B cell (primary cell): Measurements from ENCODE around the gene AXDND1. TPM values are rescaled to one million over a fixed set of nuclear protein-coding genes. Genes with fewer than 3 reads are reported as not detected.

Experiments used
- ATAC-seq: fragments of 200-7000 bp; cut with Tn5 transposase; one replicate; pipeline ENCODE4 v1.10.0; 2021; ENCODE audit warnings: low read depth, mild to moderate bottlenecking, moderate number of reproducible peaks, moderate library complexity
- CTCF ChIA-PET: fragments of 350-600 bp; sonication (Branson Sonifier 250); formaldehyde crosslinking; loops from one replicate; lab custom pipeline; 2021; ENCODE audit warnings: antibody characterized with exemption, inconsistent platforms; lab: Charles Lee
- POLR2A ChIA-PET: fragments of 350-600 bp; sonication (Branson Sonifier 250); formaldehyde crosslinking; loops from one replicate; lab custom pipeline; 2021; ENCODE audit warnings: antibody characterized with exemption; lab: Charles Lee
- DNase-seq: peaks from one replicate; pipeline ENCODE4 v3.0.0; 2013
- H2AFZ ChIP-seq: 2 replicates; pipeline ENCODE4 v1.6.1; 2012; ENCODE audit warnings: mild to moderate bottlenecking, low read depth, low read length; ENCODE audit not compliant: insufficient read depth, poor library complexity, severe bottlenecking
- H3K27ac ChIP-seq, 2 donors: 1 replicate in 1 of 2; 2 replicates in 1 of 2; pipeline ENCODE4 v1.5.1; 2012 to 2013; ENCODE audit warnings: low read length in 2 of 2, mild to moderate bottlenecking in 2 of 2, moderate library complexity in 1 of 2
- H3K27me3 ChIP-seq, 4 experiments: fragments of 200-600 bp in 1 of 4; sonication (generic) in 1 of 4; replicated peaks in 1 of 4; 1 replicate in 2 of 4; 2 replicates in 2 of 4; pipeline versions ENCODE4 v1.6.1 to v1.7.0; 2013 to 2016; ENCODE audit warnings: low read length in 3 of 4, mild to moderate bottlenecking in 2 of 4, mixed read lengths in 1 of 4, moderate library complexity in 1 of 4; ENCODE audit not compliant: insufficient read depth in 4 of 4, control insufficient read depth in 3 of 4; ENCODE audit errors: control extremely low read depth in 1 of 4
- H3K36me3 ChIP-seq, 2 experiments: replicated peaks in 1 of 2; 1 replicate in 1 of 2; 2 replicates in 1 of 2; pipeline versions ENCODE4 v1.6.1 to v1.7.1; 2013; ENCODE audit warnings: low read length in 1 of 2; ENCODE audit not compliant: insufficient read depth in 2 of 2, control insufficient read depth in 1 of 2; ENCODE audit errors: control extremely low read depth in 1 of 2, extremely low read depth in 1 of 2
- H3K4me1 ChIP-seq, 2 donors: fragments of 200-600 bp in 1 of 2; sonication (generic) in 1 of 2; 1 replicate in 1 of 2; 2 replicates in 1 of 2; pipeline versions ENCODE4 v1.5.1 to v1.6.1; 2013 to 2017; ENCODE audit warnings: low read length in 2 of 2; ENCODE audit not compliant: control insufficient read depth in 2 of 2, insufficient read depth in 2 of 2
- H3K4me2 ChIP-seq: replicated peaks from 2 replicates; pipeline ENCODE3; 2012; ENCODE audit warnings: mild to moderate bottlenecking, low read depth, low read length; ENCODE audit not compliant: poor library complexity, severe bottlenecking
- H3K4me3 ChIP-seq, 5 experiments: fragments of 200-600 bp in 1 of 5; sonication (generic) in 1 of 5; 1 replicate in 3 of 5; 2 replicates in 2 of 5; pipeline versions ENCODE4 v1.5.1 to v1.7.0; 2011 to 2016; ENCODE audit warnings: low read length in 4 of 5, mild to moderate bottlenecking in 4 of 5, low read depth in 2 of 5, control low read depth in 1 of 5, moderate library complexity in 1 of 5; ENCODE audit not compliant: insufficient read depth in 1 of 5; ENCODE audit errors: control extremely low read depth in 1 of 5, extremely low read depth in 1 of 5
- H3K79me2 ChIP-seq: fragments of 200-600 bp; sonication (generic); one replicate; pipeline ENCODE4 v1.6.0; 2016; ENCODE audit warnings: low read length; ENCODE audit not compliant: control insufficient read depth, insufficient read depth
- H3K9ac ChIP-seq: fragments of 200-600 bp; sonication (generic); 2 replicates; pipeline ENCODE4 v1.6.1; 2017; ENCODE audit warnings: mild to moderate bottlenecking, low read length, moderate library complexity
- H3K9me3 ChIP-seq, 3 donors: one replicate each; pipeline versions ENCODE4 v1.6.1 to v1.7.1; 2013; ENCODE audit warnings: low read length in 2 of 3; ENCODE audit not compliant: control insufficient read depth in 2 of 3, insufficient read depth in 1 of 3; ENCODE audit errors: control extremely low read depth in 1 of 3
- H4K20me1 ChIP-seq: 2 replicates; pipeline ENCODE4 v1.6.0; 2012; ENCODE audit warnings: mild to moderate bottlenecking, low read length; ENCODE audit not compliant: insufficient read depth, control insufficient read depth, poor library complexity, severe bottlenecking
- H3K27ac Mint-ChIP-seq: one replicate; pipeline ENCODE4 v1.8.0; 2021; ENCODE audit warnings: mixed read lengths
- H3K27me3 Mint-ChIP-seq: one replicate; pipeline ENCODE4 v1.8.0; 2021; ENCODE audit warnings: mixed read lengths
- H3K4me1 Mint-ChIP-seq: one replicate; pipeline ENCODE4 v1.8.0; 2021; ENCODE audit warnings: mixed read lengths
- H3K4me3 Mint-ChIP-seq: one replicate; pipeline ENCODE4 v1.8.0; 2021; ENCODE audit warnings: mixed read lengths
- H3K9me3 Mint-ChIP-seq: one replicate; pipeline ENCODE4 v1.8.0; 2022; ENCODE audit warnings: mixed read lengths; ENCODE audit not compliant: insufficient read depth
- EZH2 ChIP-seq: IDR thresholded peaks from 2 replicates; pipeline ENCODE4 v1.6.1; 2012; ENCODE audit warnings: borderline replicate concordance, low read depth, mild to moderate bottlenecking, moderate library complexity, low read length; ENCODE audit not compliant: insufficient read depth, poor library complexity, severe bottlenecking
- WGBS: methylation state at CpG from one replicate; pipeline ENCODE4 v1.1.5; 2013; ENCODE audit warnings: missing lambda C conversion rate; ENCODE audit not compliant: insufficient coverage; 5-methylcytosine and 5-hydroxymethylcytosine counted together
- intact Hi-C: fragments of 100-400 bp; cut with micrococcal nuclease; formaldehyde crosslinking; loops from one replicate; pipeline ENCODE4 v1.10.0; 2022
- polyA plus RNA-seq: library from polyadenylated mRNA; depleted of rRNA; stranded (reverse); fragments of >200 nt; gene quantifications from 2 replicates; pipeline ENCODE4 v1.2.3, GENCODE V29; 2012
- total RNA-seq, 2 donors: library from RNA; stranded (reverse); fragments of 120-200 nt in 1 of 2; gene quantifications; 1 replicate in 1 of 2; 2 replicates in 1 of 2; pipeline versions ENCODE4 v1.2.3 to v1.2.4, GENCODE V29; 2013 to 2022
- TF ChIP-seq, protein P1 (sequence below): fragments of 200-600 bp; IDR thresholded peaks from one replicate; pipeline ENCODE4 v1.8.0; 2022; ENCODE audit warnings: antibody characterized with exemption, mild to moderate bottlenecking

AXDND1 gene
- total and polyA plus RNA-seq, 2 donors (not counting 1 experiment from before 2014, with no cell fraction given): 0.40 to 1.1 TPM

DNA sequence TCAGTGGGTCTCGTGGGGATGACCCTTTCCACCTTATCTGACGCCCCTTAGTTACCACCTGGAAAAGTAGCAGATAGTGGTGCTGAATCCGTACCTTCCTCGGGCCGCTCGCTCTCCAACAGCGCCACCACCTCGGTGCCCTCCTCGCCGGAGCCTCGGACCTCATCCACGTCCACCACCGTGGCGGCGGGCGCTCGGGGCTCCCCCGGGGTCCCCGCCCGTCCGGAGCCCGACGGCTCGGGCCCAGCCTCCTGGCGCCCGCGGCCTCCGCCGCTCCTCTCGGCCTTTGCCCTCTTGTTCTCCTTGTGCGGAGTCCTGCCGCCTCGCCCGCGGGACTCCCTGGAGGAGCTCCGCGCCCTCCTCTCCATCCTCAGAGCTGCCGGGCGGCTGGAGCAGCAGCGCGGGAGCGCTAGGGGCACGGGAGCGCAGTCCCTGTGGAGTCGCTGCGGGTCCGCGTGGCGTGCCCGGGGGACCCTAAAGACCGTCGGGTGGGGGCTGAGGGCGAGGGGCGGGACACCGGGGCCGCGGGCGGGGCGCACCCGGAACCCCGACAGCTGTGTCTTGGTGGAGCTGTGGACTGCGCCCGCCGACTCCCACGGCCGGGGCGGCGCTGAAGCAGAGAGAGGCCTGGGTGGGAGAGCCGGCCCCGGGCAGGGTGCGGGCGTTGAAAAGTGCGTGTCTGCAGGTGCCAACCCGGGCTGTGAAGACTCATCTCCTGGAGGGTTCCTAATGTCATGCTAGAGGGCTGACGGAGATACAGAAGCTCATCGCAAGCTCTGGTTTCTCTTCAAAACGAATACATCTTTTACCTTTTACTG lies 209.9 kb downstream of the AXDND1 start, which contains the start of gene NPHS2:
NPHS2 (minus strand) TSS at position 452 of the 818 bp plus-strand sequence; CDS start at position 368, 84 bp downstream.
- Mint-ChIP-seq H3K27ac (no peak within 1 kb of the TSS), H3K4me1 (peaks cover 5% of the 10 kb centered on the region), H3K4me3 (peak within 1 kb of the TSS; percentile 53), H3K27me3 (peaks cover 66% of the 10 kb centered on the region), H3K9me3 (no peaks in the 10 kb centered on the region)
- Histone ChIP-seq H3K4me2 (peak within 1 kb of the TSS; percentile 35), H3K4me1 (peaks cover 0 to 4% of the 10 kb centered on the region in 2 donors), H3K27me3 (peaks cover 0 to 30% (median 17%) of the 10 kb centered on the region in 4 experiments), H3K9me3 (peaks cover 0 to 5% (median 0%) of the 10 kb centered on the region in 3 donors), H3K27ac (no peak within 1 kb of the TSS), H3K36me3 (no peaks in the 10 kb centered on the region), H3K79me2 (no peaks in the 10 kb centered on the region), H4K20me1 (no peaks in the 10 kb centered on the region), H3K4me3 (peak within 1 kb of the TSS in 2 of 5 experiments; percentile 26 to 29), H3K9ac (peak within 1 kb of the TSS; percentile 30), H2AFZ (peak within 1 kb of the TSS; percentile 21)
- intact Hi-C loops: no loop called here
- ChIA-PET POLR2A (no interaction called here), CTCF (no interaction called here)
- 10% methylated on average over 73 of the region's 77 CpGs for WGBS
- TF ChIP-seq, protein P1, sequence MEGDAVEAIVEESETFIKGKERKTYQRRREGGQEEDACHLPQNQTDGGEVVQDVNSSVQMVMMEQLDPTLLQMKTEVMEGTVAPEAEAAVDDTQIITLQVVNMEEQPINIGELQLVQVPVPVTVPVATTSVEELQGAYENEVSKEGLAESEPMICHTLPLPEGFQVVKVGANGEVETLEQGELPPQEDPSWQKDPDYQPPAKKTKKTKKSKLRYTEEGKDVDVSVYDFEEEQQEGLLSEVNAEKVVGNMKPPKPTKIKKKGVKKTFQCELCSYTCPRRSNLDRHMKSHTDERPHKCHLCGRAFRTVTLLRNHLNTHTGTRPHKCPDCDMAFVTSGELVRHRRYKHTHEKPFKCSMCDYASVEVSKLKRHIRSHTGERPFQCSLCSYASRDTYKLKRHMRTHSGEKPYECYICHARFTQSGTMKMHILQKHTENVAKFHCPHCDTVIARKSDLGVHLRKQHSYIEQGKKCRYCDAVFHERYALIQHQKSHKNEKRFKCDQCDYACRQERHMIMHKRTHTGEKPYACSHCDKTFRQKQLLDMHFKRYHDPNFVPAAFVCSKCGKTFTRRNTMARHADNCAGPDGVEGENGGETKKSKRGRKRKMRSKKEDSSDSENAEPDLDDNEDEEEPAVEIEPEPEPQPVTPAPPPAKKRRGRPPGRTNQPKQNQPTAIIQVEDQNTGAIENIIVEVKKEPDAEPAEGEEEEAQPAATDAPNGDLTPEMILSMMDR: no peak
- TF ChIP-seq EZH2: no peak
- DNase-seq: no peak
- ATAC-seq: no peak

- H3K4me3 Mint-ChIP-seq: peak overlapping the region; percentile 53
- H3K27me3 Mint-ChIP-seq: peaks cover 66% of the 10 kb centered on the region
Observed at GRCh38 chr1:179576509-179576908, 210.7 kb downstream of the AXDND1 start.

More at GRCh38 chr1:179576509-179576908, 210.7 kb downstream of the AXDND1 start:
- Histone ChIP-seq H3K9me3 (peaks cover 0 to 5% (median 0%) of the 10 kb centered on the region in 3 donors), H3K4me2 (peak overlapping the region; percentile 23), H4K20me1 (no peaks in the 10 kb centered on the region), H3K36me3 (no peaks in the 10 kb centered on the region), H2AFZ (no peak overlapping the region), H3K79me2 (no peaks in the 10 kb centered on the region), H3K4me3 (peak overlapping the region in 1 of 5 experiments; percentile 5), H3K9ac (no peak overlapping the region), H3K4me1 (peaks cover 0 to 4% of the 10 kb centered on the region in 2 donors), H3K27ac (no peak overlapping the region), H3K27me3 (peaks cover 0 to 30% (median 17%) of the 10 kb centered on the region in 4 experiments)
- DNase-seq: no peak
- no peak for TF ChIP-seq EZH2
- TF ChIP-seq, protein P1: no peak
- ChIA-PET POLR2A (no interaction called here), CTCF (no interaction called here)
- Mint-ChIP-seq H3K27ac (no peak overlapping the region), H3K9me3 (no peaks in the 10 kb centered on the region), H3K4me1 (peaks cover 5% of the 10 kb centered on the region)
- WGBS: 23% methylated on average over 2 of the region's 5 CpGs
- no peak for ATAC-seq
- intact Hi-C loops: no loop called here
